ENCODE measurements around the gene SLC35E3.
"Not testable (repeated sequence)": the region's sequence is repeated elsewhere in the genome, so short reads cannot be mapped to it uniquely, and the experiment has no call there.

Gene SLC35E3

GRCh38 chr12:68796399-68796798 lies 50.4 kb downstream of the SLC35E3 start:
- Histone ChIP-seq H3K4me3 (ENCODE audit: low read depth, low read length) (no peak overlapping the region), H3K27ac (no peak overlapping the region), H3K36me3 (replicated peaks) (no peaks in the 10 kb centered on the region), H3K27me3 (replicated peaks) (no peaks in the 10 kb centered on the region)
- DNase-seq: no peak
- no peak for TF ChIP-seq CTCF (IDR thresholded peaks at IDR 0.05; ENCODE audit: low read depth, low read length, missing control alignments)
- in situ Hi-C loops (cut with HindIII; ENCODE audit: low pct_ligation_motif_present, low sequenced_read_pairs): no loop called here

GRCh38 chr12:68798882-68799234 lies 52.9 kb downstream of the SLC35E3 start:
- TF ChIP-seq CTCF (IDR thresholded peaks at IDR 0.05; ENCODE audit: low read depth, low read length, missing control alignments): no peak
- H3K36me3 ChIP-seq (replicated peaks): no peaks in the 10 kb centered on the region
- in situ Hi-C loops (cut with HindIII; ENCODE audit: low pct_ligation_motif_present, low sequenced_read_pairs): no loop called here
- H3K4me3 ChIP-seq (ENCODE audit: low read depth, low read length): no peak overlapping the region
- H3K27me3 ChIP-seq (replicated peaks): no peaks in the 10 kb centered on the region
- H3K27ac ChIP-seq: no peak overlapping the region
- DNase-seq: no peak

GRCh38 chr12:68800294-68800693 lies 54.3 kb downstream of the SLC35E3 start:
- Histone ChIP-seq H3K27ac (no peak overlapping the region), H3K36me3 (replicated peaks) (no peaks in the 10 kb centered on the region), H3K27me3 (replicated peaks) (no peaks in the 10 kb centered on the region), H3K4me3 (ENCODE audit: low read depth, low read length) (no peak overlapping the region)
- no peak for DNase-seq
- in situ Hi-C loops (cut with HindIII; ENCODE audit: low pct_ligation_motif_present, low sequenced_read_pairs): no loop called here
- no peak for TF ChIP-seq CTCF (IDR thresholded peaks at IDR 0.05; ENCODE audit: low read depth, low read length, missing control alignments)

GRCh38 chr12:68801124-68801523 lies 55.1 kb downstream of the SLC35E3 start:
- H3K27me3 ChIP-seq (replicated peaks); H3K36me3 ChIP-seq (replicated peaks); DNase-seq; in situ Hi-C loops (cut with HindIII; ENCODE audit: low pct_ligation_motif_present, low sequenced_read_pairs); H3K4me3 ChIP-seq (ENCODE audit: low read depth, low read length): not testable (repeated sequence)
- H3K27ac ChIP-seq: peak overlapping the region; percentile 56

GRCh38 chr12:68802372-68802745 lies 56.4 kb downstream of the SLC35E3 start:
- H3K27me3 ChIP-seq (replicated peaks); DNase-seq; H3K36me3 ChIP-seq (replicated peaks); H3K27ac ChIP-seq; H3K4me3 ChIP-seq (ENCODE audit: low read depth, low read length); in situ Hi-C loops (cut with HindIII; ENCODE audit: low pct_ligation_motif_present, low sequenced_read_pairs): not testable (repeated sequence)

- in situ Hi-C loops (cut with HindIII; ENCODE audit: low pct_ligation_motif_present, low sequenced_read_pairs): not testable (repeated sequence)
Measured at GRCh38 chr12:68802911-68803651, 57.1 kb downstream of the SLC35E3 start.

GRCh38 chr12:68803948-68804656 lies 58.1 kb downstream of the SLC35E3 start:
- Histone ChIP-seq H3K27me3 (replicated peaks) (no peaks in the 10 kb centered on the region), H3K4me3 (ENCODE audit: low read depth, low read length) (no peak overlapping the region), H3K36me3 (replicated peaks) (no peaks in the 10 kb centered on the region), H3K27ac (no peak overlapping the region)
- no peak for TF ChIP-seq CTCF (IDR thresholded peaks at IDR 0.05; ENCODE audit: low read depth, low read length, missing control alignments)
- no peak for DNase-seq
- in situ Hi-C loops (cut with HindIII; ENCODE audit: low pct_ligation_motif_present, low sequenced_read_pairs): no loop called here

More at GRCh38 chr12:68802911-68803651, 57.1 kb downstream of the SLC35E3 start:
- DNase-seq; H3K27ac ChIP-seq; H3K4me3 ChIP-seq (ENCODE audit: low read depth, low read length); H3K27me3 ChIP-seq (replicated peaks); H3K36me3 ChIP-seq (replicated peaks): not testable (repeated sequence)
